NB4 (cell line): Measurements from ENCODE around the gene DUSP10.

ENCODE experiments used
- DNase-seq: peaks from one replicate; pipeline ENCODE4 v3.0.0; 2010; ENCODE audit warnings: low read depth
- H3K4me3 ChIP-seq: one replicate; pipeline ENCODE4 v1.5.1; 2011; ENCODE audit warnings: mild to moderate bottlenecking, low read depth, low read length, moderate library complexity
- MYC ChIP-seq: IDR thresholded peaks from 2 replicates; pipeline ENCODE4 v1.6.1; 2011; ENCODE audit warnings: low read depth, low read length
- POLR2A ChIP-seq: IDR thresholded peaks from 2 replicates; pipeline ENCODE4 v1.6.1; 2011; ENCODE audit warnings: mild to moderate bottlenecking; ENCODE audit not compliant: insufficient read length; ENCODE audit errors: extremely low read depth
- TF ChIP-seq, protein P1 (sequence below): IDR thresholded peaks from 2 replicates; pipeline ENCODE4 v1.6.1; 2011; ENCODE audit warnings: low read depth, low read length
- TF ChIP-seq, protein P2 (sequence below): IDR thresholded peaks from one replicate; pipeline ENCODE4 v1.5.1; 2012; ENCODE audit warnings: low read depth, low read length

DUSP10 gene

DNA sequence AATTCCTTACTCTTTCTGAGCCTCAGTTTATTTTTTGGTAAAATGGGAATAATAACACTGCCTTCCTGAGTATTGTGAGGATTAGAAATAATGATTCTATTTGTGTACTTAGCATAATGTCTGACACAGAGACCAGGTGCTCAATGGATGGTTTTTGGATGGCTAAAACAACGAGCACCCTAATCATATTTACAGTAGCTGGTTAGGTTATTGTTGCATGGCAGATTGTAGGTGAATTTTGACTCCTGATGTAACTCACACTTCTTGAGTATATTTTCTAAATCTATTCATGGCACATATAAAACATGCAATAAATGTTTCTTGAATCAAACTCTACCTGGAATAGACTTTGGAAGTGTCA, 11.9 kb upstream of the DUSP10 start:
- DNase-seq = no peak
- no peak overlapping the region for H3K4me3 ChIP-seq
- TF ChIP-seq, protein P1, sequence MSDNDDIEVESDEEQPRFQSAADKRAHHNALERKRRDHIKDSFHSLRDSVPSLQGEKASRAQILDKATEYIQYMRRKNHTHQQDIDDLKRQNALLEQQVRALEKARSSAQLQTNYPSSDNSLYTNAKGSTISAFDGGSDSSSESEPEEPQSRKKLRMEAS = no peak
- TF ChIP-seq MYC = no peak
- no peak for TF ChIP-seq POLR2A
- TF ChIP-seq, protein P2, sequence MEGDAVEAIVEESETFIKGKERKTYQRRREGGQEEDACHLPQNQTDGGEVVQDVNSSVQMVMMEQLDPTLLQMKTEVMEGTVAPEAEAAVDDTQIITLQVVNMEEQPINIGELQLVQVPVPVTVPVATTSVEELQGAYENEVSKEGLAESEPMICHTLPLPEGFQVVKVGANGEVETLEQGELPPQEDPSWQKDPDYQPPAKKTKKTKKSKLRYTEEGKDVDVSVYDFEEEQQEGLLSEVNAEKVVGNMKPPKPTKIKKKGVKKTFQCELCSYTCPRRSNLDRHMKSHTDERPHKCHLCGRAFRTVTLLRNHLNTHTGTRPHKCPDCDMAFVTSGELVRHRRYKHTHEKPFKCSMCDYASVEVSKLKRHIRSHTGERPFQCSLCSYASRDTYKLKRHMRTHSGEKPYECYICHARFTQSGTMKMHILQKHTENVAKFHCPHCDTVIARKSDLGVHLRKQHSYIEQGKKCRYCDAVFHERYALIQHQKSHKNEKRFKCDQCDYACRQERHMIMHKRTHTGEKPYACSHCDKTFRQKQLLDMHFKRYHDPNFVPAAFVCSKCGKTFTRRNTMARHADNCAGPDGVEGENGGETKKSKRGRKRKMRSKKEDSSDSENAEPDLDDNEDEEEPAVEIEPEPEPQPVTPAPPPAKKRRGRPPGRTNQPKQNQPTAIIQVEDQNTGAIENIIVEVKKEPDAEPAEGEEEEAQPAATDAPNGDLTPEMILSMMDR = no peak

DNA sequence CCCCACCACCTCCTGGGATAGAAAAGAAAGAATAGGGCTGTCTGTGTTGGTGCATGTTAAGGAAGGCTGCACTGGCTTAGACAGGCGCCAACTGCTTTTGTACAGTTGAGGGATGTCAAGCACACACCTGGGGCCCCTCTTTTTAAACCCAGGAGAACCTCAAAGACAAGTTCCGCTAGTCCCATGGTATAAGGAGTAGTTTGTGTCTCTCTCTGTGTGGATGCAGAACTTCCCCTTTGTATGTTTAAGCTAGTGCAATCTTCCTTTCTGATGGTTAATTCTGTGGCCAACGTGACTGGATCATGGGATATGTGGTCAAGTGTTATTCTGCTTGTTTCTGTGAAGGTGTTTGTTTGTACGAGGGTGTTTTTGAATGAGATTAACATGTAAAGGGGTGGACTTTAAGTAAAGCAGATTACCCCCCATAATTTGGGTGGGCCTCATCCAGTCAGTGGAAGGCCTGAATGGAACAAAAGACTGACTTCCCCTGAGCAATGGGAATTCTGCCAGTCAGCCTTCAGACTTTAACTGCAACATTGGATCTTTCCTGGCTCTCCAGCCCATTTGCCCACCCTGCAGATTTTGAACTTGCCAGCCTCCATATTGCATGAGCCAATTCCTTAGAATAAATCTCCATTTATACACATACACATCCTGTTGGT, 9.5 kb upstream of the DUSP10 start:
- H3K4me3 ChIP-seq = no peak overlapping the region
- DNase-seq = no peak
- no peak for TF ChIP-seq POLR2A
- TF ChIP-seq, protein P1 = no peak
- TF ChIP-seq, protein P2 = no peak

DNA sequence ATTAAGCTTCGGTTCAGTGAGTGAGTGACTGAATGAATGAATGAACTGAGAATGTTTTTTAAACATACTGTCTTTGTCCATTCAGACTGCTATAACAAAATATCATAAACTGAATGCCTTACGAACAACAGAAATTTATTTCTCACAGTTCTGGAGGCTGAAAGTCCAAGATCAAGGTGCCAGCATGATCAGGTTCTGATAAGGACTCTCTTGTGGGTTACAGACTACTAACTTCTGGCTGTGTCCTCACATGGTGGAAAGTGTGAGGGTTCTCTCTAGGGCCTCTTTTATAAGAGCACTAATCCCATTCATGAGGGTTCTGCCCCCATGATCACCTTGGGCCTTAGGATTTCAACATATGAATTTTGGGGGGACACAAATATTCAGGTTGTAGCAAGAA, 7.1 kb upstream of the DUSP10 start:
- DNase-seq = no peak
- TF ChIP-seq, protein P1 = no peak
- TF ChIP-seq POLR2A (no peak), MYC (no peak)
- TF ChIP-seq, protein P2 = no peak
- no peak overlapping the region for H3K4me3 ChIP-seq

DNA sequence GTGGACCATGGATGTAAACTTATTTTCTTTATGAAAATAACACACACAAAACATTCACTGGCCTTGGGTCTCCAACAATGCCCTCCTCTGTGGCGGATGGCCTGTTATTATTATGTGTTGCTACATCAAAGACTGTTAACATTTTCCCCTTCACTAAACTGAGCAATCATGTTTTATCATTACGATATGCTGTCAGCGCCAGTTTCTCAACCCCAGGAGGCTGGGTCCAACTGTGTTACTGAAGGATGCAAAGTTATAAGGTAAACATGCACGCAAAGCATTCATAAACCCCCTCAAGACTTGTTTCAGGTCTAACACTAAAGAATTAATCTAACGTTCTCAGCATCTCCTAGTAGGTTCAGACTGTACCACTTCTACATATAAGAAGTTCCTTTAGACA, 6.0 kb upstream of the DUSP10 start:
- TF ChIP-seq, protein P1 = no peak
- TF ChIP-seq, protein P2 = no peak
- TF ChIP-seq MYC = no peak
- TF ChIP-seq POLR2A = no peak
- no peak for DNase-seq
- H3K4me3 ChIP-seq = no peak overlapping the region

DNA sequence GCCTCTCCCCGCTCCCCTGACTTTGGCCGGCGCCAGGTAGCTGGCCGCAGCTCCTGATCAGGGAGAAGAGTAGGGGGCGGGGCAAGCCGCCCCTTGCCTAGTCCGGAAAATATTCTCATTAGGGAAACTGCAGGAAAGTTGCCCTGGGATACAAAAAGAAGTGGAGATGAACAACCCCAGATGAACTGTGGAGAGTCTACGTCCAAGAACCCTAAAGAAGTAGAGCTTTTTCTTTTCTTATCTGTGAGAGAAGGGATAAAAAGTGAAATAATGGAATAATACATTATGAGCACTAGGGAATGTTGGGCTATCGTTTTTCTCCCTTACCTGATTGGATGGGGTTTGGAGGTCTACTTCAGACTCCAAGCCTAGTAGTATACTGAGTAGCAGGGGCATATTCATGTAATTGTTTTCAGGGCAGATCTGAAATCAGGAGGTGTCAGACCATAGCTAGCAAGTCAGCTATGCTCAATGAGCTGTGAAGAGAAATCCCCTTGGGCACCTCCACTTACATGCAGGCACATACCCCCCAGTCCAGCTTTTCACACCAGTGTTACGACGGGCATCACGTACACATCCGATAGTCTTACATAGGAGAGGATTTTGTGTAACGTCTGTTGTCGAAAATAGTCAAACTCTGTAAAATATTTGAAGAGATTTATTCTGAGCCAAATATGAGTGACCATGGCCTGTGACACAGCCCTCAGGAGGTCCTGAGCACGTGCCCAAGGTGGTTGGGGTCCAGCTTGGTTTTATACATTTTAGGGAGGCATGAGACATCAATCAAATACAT, 1.7 kb upstream of the DUSP10 start:
- peak overlapping the region; percentile 51 for H3K4me3 ChIP-seq
- no peak for TF ChIP-seq POLR2A
- TF ChIP-seq, protein P1 = no peak
- no peak for TF ChIP-seq MYC
- TF ChIP-seq, protein P2 = no peak
- no peak for DNase-seq
